Limb (tissue), 2 donors: ENCODE measurements around the gene SLFNL1.

Source experiments
- DNase-seq, 2 donors: peaks; one replicate each; pipeline ENCODE4 v3.0.0-alpha.2; 2016; ENCODE audit errors: extremely low spot score in 2 of 2

Gene SLFNL1

DNA sequence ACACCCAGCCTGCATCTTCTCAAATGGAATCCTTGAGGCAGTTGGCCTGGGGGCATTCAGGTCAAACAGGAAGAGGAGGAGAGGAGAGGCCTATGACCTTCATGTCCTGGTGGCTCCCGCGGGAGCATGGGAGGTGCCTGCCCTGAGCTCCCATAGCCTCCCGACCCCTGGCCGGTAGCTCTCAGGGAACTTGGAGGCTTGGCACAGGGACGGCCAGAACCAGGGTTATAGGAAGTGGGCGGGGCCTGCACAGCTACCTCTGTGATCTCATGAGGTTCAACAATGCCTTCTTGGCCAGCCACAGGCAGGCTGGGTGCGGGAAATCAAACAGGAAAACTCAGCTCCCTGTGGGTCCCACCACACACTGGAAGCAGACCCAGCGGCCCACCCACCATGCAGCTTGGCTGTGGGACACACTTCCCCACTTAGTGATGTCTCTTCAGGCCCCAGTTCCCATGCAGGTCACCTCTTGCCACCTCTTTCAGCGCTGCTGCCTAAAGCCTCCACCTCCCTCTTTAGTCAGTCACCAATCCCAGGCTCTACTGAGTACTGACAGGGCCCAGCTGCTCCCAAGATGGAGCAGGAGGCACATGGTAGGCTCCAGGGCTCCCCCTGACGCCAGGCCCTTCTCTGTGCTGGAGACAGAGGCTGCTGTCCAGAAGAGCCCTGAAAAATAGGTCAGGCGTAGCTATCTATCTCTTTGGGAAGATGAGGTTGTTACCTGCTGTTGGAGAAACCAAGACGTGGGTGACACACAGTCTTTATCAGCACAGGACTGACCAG is at the start of gene SLFNL1:
TSS of gene SLFNL1 (minus strand) at position 200 of the 783 bp plus-strand sequence. CDS start 1,065 bp downstream, outside the sequence.
- no peak for DNase-seq

- DNase-seq, result no peak
Observed at GRCh38 chr1:41056907-41057306, 35.4 kb upstream of the SLFNL1 start.

- DNase-seq, result no peak
Observed at GRCh38 chr1:41053316-41053715, 31.8 kb upstream of the SLFNL1 start.

DNA sequence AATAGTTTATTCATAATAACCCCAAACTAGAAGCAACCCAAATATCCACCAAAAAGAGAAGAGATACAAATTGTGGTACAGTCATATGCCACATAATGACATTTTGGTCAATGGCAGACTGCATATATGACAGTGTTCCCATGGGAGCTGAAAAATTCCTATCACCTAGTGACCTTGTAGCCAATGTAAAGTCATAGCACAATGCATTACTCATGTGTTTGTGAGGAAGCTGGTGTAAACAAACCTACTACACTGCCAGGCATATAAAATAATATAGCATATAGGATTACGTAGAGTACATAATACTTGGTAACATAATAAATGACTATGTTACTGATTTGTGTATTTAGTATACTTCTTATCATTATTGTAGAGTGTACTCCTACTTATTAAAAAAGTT is 29.5 kb upstream of the SLFNL1 start:
- DNase-seq, result no peak

DNA sequence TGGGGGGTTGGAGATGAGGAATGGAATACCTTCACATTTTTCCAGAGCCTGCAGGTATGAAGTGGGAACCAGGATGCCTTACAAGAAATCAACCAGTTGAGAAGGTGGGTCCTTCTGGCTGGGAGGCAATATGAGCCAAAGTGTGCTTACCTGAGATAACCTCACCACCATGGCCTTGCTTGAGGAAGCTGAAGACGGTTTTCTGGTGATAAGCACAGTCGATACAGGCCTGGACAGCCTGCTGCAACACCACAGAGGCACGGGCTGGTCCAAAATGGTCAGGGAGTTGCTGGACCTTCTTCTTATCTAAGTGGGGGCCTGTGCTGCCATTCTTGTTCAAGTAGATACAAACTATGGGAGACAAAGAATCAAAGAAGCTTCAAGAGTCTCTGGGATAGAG is 27.0 kb upstream of the SLFNL1 start:
- DNase-seq, result no peak

DNA sequence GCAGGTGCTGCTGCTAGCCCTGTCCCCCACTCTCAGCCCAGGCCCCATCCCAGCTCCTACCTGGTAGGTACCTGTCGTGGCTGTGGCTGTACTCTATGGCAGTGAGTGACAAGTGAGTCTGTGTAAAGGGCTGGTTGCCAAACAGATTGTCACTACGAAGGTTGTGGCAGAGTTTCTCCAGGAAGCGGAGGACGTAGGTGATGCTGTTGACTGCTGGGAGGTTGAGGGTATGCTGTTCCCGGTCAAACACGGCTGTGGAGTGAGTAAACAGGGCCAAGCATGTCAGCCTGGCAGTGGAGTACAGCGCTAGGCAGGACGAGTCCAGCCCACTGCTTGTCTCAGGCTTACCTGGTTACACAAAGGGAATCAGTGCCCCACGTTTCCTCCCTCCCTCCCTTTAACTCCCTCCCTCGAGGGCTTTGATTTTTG is 24.8 kb upstream of the SLFNL1 start:
- no peak for DNase-seq

DNA sequence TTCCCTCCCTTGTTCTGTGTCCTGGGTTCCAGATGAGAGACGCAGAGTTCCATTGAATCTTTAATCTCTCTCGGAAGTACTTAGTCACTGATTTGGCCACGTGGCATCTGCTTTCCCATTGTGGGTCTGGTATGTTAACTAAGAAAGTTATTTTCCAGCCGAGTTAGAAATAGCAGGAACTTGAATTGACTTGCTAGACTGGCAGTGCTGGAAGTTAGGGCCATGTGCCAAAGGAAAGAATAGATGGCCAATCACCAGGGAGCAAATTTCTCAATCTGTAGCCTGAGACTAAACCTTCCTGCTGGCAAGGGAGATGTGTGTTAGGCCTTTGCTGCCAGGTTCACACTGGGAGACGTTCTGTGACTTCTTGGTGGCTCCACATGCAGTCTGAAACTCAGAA is 24.2 kb upstream of the SLFNL1 start:
- DNase-seq, result no peak

DNA sequence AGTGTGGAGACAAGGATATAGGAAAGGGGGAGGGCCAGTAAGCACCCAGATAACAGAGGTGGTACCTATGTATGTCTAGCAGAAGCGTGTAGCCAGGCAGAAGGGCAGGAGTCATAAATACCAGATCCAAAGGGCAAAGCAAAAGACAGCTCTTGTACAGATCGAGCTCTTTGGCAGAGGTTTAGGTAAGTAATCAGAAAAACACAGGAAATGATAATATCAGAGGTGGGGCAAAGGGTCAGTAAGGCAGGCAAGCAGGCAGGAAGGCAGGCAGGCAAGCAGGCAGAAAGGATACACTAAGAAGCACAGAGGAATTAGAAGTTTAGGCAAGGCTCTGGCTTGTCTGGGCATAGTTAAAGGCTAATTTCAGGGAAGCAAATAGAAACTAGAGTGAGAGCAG is 22.7 kb upstream of the SLFNL1 start:
- no peak for DNase-seq

- no peak for DNase-seq
Observed at GRCh38 chr1:41041614-41042270, 20.2 kb upstream of the SLFNL1 start.

- DNase-seq, result no peak
Observed at GRCh38 chr1:41038110-41038509, 16.6 kb upstream of the SLFNL1 start.

GRCh38 chr1:41037116-41037903 is 15.8 kb upstream of the SLFNL1 start:
- no peak for DNase-seq

DNA sequence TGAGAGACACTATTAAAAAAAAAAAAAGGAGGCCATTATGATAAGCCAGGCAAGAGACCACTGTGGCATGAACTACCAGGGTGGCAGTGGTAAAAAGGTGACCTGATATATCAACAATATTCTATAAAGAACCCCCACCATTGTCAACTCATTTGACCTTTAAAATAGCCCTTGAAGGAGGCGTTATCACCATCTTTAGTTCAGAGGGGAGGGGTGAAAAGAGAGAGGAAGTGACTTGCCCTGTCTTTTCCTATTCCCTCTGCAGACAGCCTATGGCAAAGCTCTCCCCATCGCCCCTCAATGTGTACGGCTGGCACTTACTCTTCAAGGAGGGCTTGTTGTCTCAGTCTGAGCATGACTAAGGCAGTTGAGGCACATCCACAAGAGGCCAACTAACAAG is 11.7 kb upstream of the SLFNL1 start:
- no peak for DNase-seq

DNA sequence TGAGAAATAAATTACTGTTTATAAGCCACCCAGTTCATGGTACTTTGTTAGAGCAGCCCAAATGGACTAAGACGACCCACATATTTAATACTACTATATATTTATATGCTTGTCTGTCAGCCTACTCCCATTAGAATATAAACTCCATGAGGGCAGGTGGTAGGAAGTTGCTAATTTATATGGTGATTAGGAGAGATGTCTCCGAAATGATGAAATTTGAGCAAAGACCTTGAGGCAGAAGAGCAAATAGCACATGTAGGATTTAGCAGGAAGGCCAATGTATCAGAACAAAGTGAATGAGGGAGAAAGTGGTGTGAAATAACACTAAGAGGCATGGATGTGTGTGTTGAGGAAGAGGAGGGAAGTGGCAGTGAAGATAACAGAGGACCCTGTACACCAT is 10.6 kb upstream of the SLFNL1 start:
- no peak for DNase-seq

DNA sequence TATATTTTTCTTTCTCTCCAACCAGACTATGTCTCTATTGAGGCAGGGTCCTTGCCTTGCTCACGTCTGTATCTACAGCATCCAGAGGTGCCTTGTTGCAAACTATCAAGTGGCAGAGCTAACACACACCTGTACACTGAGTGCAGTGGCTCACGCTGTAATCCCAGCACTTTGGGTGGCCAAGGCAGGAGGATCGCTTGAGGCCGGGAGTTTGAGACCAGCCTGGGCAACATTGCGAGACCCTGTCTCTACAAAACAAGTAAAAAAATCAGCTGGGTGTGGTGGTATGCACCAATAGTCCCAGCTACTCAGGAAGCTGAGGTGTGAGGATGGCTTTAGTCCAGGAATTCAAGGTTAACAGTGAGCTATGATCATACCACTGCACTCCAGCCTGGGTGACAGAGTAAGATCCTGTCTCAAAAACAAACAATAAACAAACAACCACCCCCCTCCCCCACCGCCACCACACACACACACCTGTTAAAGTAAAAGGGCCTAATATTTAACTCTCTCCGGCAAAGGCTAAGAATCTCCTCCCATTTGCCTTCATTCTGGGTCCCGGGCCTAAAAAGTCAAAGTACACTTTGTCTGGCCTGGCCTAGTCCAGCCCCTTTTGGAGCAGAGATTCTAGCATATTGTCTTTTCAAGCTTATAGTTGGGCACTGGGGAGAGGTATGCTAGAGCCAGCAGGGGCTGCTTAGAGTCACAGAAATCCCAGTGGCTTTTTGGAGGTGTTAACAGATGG is 9.5 kb upstream of the SLFNL1 start:
- no peak for DNase-seq

DNA sequence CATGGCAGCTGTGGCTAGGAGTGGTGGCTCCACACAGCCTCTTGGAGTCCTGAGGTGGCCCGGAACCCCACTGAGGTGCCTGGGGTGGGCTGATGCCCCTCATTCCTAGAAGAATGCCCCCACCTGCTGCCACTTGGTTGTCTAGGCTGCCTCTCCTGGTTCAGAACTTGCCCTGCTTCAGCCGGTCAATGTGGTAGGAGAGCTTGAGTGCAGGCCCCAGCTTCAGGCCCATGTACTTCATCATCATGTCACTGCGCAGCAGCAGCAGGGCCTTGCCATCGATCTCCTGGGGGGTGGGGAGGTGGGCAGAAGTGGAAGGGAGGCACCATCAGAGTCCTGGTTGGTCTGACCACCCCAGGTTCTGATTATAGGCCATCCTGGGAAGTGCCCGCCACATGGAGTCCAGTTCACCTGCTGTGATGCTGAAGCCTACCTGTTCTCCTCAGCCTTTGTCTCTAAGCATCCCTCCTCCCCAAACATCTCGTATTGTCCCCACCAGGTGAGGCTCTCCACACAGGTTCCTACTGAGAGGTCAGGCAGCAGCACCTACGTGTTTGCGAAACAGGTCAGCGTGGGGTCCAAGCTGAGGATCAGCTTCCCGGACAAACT is 6.6 kb upstream of the SLFNL1 start:
- DNase-seq, result no peak

- DNase-seq, result no peak
Observed at GRCh38 chr1:41025979-41026819, 4.7 kb upstream of the SLFNL1 start.

- no peak for DNase-seq
Observed at GRCh38 chr1:41024953-41025352, 3.4 kb upstream of the SLFNL1 start.

DNA sequence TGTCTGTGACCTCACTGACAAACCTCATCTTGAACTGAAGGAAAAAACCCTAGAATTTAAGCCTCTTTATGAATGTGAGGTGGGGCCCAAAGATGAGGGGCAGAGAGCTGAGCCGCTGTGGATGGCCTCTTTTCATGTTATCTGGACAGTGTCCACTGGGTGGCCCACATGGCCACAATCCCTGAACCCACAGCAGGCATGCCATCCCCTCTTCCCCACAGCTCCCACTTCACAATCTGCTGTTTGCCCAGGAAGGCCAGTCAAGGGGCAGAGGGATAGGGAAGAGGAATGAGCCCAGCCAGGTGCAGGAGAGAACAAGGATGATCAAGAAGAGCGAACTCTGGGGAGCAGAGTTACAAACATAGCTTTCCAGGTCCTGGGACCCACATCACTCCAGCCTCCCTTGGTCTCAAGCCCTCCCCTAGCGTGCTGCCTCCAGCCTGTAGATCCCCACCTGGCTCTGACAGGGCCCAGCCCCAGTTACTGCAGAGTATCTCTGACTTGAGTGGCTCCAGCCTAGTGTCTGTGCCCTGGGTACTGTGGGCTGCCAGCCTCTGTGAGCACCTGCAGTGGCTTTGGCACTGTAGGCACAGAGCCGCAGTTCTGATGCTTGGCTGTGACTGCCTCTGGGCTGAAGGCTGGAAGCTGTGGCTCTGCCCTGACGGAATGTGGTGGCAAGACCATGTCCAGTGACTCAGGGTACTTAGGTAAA is 1.9 kb upstream of the SLFNL1 start:
- no peak for DNase-seq

DNA sequence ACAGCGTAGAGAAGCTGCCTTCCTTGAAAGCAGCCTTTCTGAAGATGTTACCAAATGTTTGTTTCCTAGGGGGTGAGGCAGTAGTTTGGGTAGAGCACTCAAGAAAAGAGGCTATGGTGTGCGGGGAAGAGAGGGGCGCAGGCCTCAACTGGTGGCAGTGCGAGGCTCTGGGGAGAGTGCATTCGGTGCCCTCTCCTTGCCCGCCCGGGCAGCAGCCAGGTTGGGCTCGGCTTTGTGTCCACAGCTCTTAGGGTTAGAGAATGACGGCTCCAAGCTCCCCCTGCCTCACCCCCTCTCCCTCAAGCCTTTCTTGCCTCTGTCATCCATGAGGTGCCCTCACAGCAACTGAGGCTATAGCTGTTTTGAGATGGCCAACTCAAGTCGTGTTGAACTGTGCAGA is 899 bp upstream of the SLFNL1 start:
- no peak for DNase-seq

DNA sequence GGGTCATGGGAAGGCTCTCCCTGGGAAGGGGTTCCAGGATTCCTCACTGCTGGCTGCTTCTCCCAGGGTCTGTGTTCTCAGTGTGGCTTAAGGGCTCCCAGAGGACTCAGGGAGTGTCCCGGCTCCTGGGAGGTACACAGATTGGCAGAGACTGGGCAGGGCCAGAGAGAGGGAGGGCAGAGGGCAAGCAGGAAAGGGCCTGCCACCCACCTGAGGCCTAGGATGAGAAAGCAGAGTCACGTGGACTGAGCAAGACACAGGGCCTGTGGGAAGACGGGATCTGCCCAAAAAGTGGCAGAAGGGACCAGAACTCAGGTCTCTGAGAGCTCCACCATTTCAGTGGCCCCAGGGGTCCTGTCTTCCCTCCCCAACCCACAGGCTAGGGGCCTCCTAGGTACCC is 871 bp downstream of the SLFNL1 start:
- no peak for DNase-seq
